Measurements from ENCODE around the gene ZFP92. TPM values are rescaled to one million over a fixed set of nuclear protein-coding genes. Genes with fewer than 3 reads are reported as not detected.

Gene ZFP92
- total RNA-seq, 1 donor from 2014 or later, result 0.49 TPM

- Histone ChIP-seq H3K4me3 (no peak overlapping the region), H3K27me3 (ENCODE audit: low read depth) (no peaks in the 10 kb centered on the region), H3K36me3 (no peaks in the 10 kb centered on the region), H3K27ac (replicated peaks) (no peak overlapping the region), H3K9me3 (replicated peaks) (no peaks in the 10 kb centered on the region), H3K4me1 (no peaks in the 10 kb centered on the region)
- TF ChIP-seq CTCF (IDR thresholded peaks at IDR 0.05; ENCODE audit: borderline replicate concordance), result no peak
- intact Hi-C loops (cut with micrococcal nuclease), result no loop called here
- DNase-seq, result no peak
Measured at GRCh38 chrX:153395613-153396319, 15.5 kb upstream of the ZFP92 start.

GRCh38 chrX:153396320-153397195 lies 14.7 kb upstream of the ZFP92 start:
- Histone ChIP-seq H3K27ac (replicated peaks) (no peak overlapping the region), H3K36me3 (no peaks in the 10 kb centered on the region), H3K4me1 (no peaks in the 10 kb centered on the region), H3K9me3 (replicated peaks) (no peaks in the 10 kb centered on the region), H3K4me3 (no peak overlapping the region), H3K27me3 (ENCODE audit: low read depth) (no peaks in the 10 kb centered on the region)
- no peak for DNase-seq
- TF ChIP-seq CTCF (IDR thresholded peaks at IDR 0.05; ENCODE audit: borderline replicate concordance), result no peak
- intact Hi-C loops (cut with micrococcal nuclease), result no loop called here

- H3K4me3 ChIP-seq, result no peak overlapping the region
- no peaks in the 10 kb centered on the region for H3K36me3 ChIP-seq
- TF ChIP-seq CTCF (IDR thresholded peaks at IDR 0.05; ENCODE audit: borderline replicate concordance), result no peak
- H3K9me3 ChIP-seq (replicated peaks), result no peaks in the 10 kb centered on the region
- no peaks in the 10 kb centered on the region for H3K4me1 ChIP-seq
- DNase-seq, result no peak
- no peaks in the 10 kb centered on the region for H3K27me3 ChIP-seq (ENCODE audit: low read depth)
- H3K27ac ChIP-seq (replicated peaks), result no peak overlapping the region
- intact Hi-C loops (cut with micrococcal nuclease), result no loop called here
Measured at GRCh38 chrX:153397256-153397960, 13.9 kb upstream of the ZFP92 start.

- no peak for DNase-seq
- H3K4me3 ChIP-seq, result no peak overlapping the region
- no peaks in the 10 kb centered on the region for H3K27me3 ChIP-seq (ENCODE audit: low read depth)
- no peak for TF ChIP-seq CTCF (IDR thresholded peaks at IDR 0.05; ENCODE audit: borderline replicate concordance)
- no peak overlapping the region for H3K27ac ChIP-seq (replicated peaks)
- H3K36me3 ChIP-seq, result no peaks in the 10 kb centered on the region
- H3K9me3 ChIP-seq (replicated peaks), result no peaks in the 10 kb centered on the region
- no peaks in the 10 kb centered on the region for H3K4me1 ChIP-seq
- intact Hi-C loops (cut with micrococcal nuclease), result no loop called here
Measured at GRCh38 chrX:153398275-153398960, 12.9 kb upstream of the ZFP92 start.

Measured in left ventricle myocardium inferior (tissue), 1 donor.